Lung microvascular endothelial cell (primary cell): ENCODE measurements around the gene NSUN5. TPM values are rescaled to one million over a fixed set of nuclear protein-coding genes. Genes with fewer than 3 reads are reported as not detected.
"Not testable (repeated sequence)": the region's sequence is repeated elsewhere in the genome, so short reads cannot be mapped to it uniquely, and the experiment has no call there.

Experiments used
- DNase-seq, 2 donors: peaks; one replicate each; pipeline versions ENCODE4 v3.0.0 to v3.0.0-alpha.2; 2010; ENCODE audit warnings: low read depth in 2 of 2
- total RNA-seq: library from RNA; depleted of rRNA; stranded (reverse); fragments of >200 nt; gene quantifications from 2 replicates; pipeline ENCODE4 v1.2.1, GENCODE V29; 2014

Gene NSUN5
- total RNA-seq, 1 donor from 2014 or later = 0.60 TPM

GRCh38 chr7:73327449-73327848 lies 18.8 kb upstream of the NSUN5 start:
- DNase-seq = not testable (repeated sequence)

GRCh38 chr7:73325424-73325823 lies 16.8 kb upstream of the NSUN5 start:
- DNase-seq = not testable (repeated sequence)

- DNase-seq = peak; percentile 49 to 66
Observed at GRCh38 chr7:73324081-73324845, 15.6 kb upstream of the NSUN5 start.

GRCh38 chr7:73323434-73324080 lies 14.9 kb upstream of the NSUN5 start:
- not testable (repeated sequence) for DNase-seq

GRCh38 chr7:73320009-73320408 lies 11.4 kb upstream of the NSUN5 start:
- DNase-seq = not testable (repeated sequence)

GRCh38 chr7:73319541-73319940 lies 10.9 kb upstream of the NSUN5 start:
- DNase-seq = not testable (repeated sequence)

GRCh38 chr7:73318656-73319204 lies 10.1 kb upstream of the NSUN5 start:
- not testable (repeated sequence) for DNase-seq

GRCh38 chr7:73316521-73316920 lies 7.9 kb upstream of the NSUN5 start:
- no peak for DNase-seq

GRCh38 chr7:73314271-73314670 lies 5.6 kb upstream of the NSUN5 start:
- DNase-seq = no peak

- DNase-seq = no peak
Observed at GRCh38 chr7:73313521-73313906, 4.9 kb upstream of the NSUN5 start.

- no peak for DNase-seq
Observed at GRCh38 chr7:73312831-73313520, 4.3 kb upstream of the NSUN5 start.

GRCh38 chr7:73311421-73311820 lies 2.8 kb upstream of the NSUN5 start:
- peak; percentile 11 to 21 for DNase-seq

GRCh38 chr7:73308074-73308664 lies 457 bp downstream of the NSUN5 start:
- DNase-seq = no peak

- no peak for DNase-seq
Observed at GRCh38 chr7:73307436-73307835, 1.2 kb downstream of the NSUN5 start.

GRCh38 chr7:73304612-73305387 lies 3.8 kb downstream of the NSUN5 start:
- DNase-seq = peak in 1 of 2 donors; percentile 22

GRCh38 chr7:73304071-73304470 lies 4.6 kb downstream of the NSUN5 start:
- no peak for DNase-seq

GRCh38 chr7:73303546-73303945 lies 5.1 kb downstream of the NSUN5 start:
- DNase-seq = no peak

GRCh38 chr7:73302846-73303245 lies 5.8 kb downstream of the NSUN5 start:
- DNase-seq = not testable (repeated sequence)

GRCh38 chr7:73301108-73301507 lies 7.5 kb downstream of the NSUN5 start:
- DNase-seq = not testable (repeated sequence)

- DNase-seq = not testable (repeated sequence)
Observed at GRCh38 chr7:73299812-73300211, 8.8 kb downstream of the NSUN5 start.

GRCh38 chr7:73297706-73298105 lies 10.9 kb downstream of the NSUN5 start:
- not testable (repeated sequence) for DNase-seq
